GM12878 (cell line): ENCODE measurements around the gene INPP4B. TPM values are rescaled to one million over a fixed set of nuclear protein-coding genes. Genes with fewer than 3 reads are reported as not detected.

ENCODE experiments used
- ATAC-seq: fragments of 200-7000 bp; cut with Tn5 transposase; 3 replicates; pipeline ENCODE4 v1.9.1; 2020; ENCODE audit warnings: mild to moderate bottlenecking, moderate library complexity
- BruUV-seq: library from RNA; stranded (reverse); fragments of 400-500 nt; replicated peaks from 2 replicates; lab custom pipeline; 2021; lab: Mats Ljungman, UMichigan
- CTCF ChIA-PET: fragments of 300-600 bp; sonication (Branson Sonifier 250); formaldehyde crosslinking; extraction: SDS; loops from one replicate; lab custom pipeline; 2021; ENCODE audit warnings: inconsistent platforms; lab: Yijun Ruan, JAX
- POLR2A ChIA-PET: fragments of 350-600 bp; formaldehyde crosslinking; extraction: SDS; loops from one replicate; lab custom pipeline; 2021; ENCODE audit warnings: inconsistent platforms; lab: Charles Lee
- RAD21 ChIA-PET: fragments of 300-600 bp; sonication (Branson Sonifier 250); formaldehyde crosslinking; loops from one replicate; lab custom pipeline; 2023; ENCODE audit warnings: antibody characterized with exemption; ENCODE audit not compliant: unreplicated experiment; lab: Charles Lee
- SMC1A ChIA-PET: fragments of 300-600 bp; sonication (Branson Sonifier 250); formaldehyde crosslinking; loops from one replicate; lab custom pipeline; 2023; ENCODE audit not compliant: unreplicated experiment, uncharacterized antibody; lab: Charles Lee
- DNase-seq: peaks from one replicate; pipeline ENCODE4 v3.0.0-alpha.2; 2011; ENCODE audit warnings: low read depth, low spot score
- FAIRE-seq: peaks from 3 replicates; lab custom pipeline; 2011; peaks lifted over from hg19 to GRCh38; lab: Jason Lieb, UNC
- H2AFZ ChIP-seq: 2 replicates; pipeline ENCODE4 v1.6.0; 2011; ENCODE audit warnings: low read depth, low read length, control low read depth; ENCODE audit not compliant: control insufficient read depth
- H3K27ac ChIP-seq: 2 replicates; pipeline ENCODE4 v1.5.1; 2011; ENCODE audit warnings: control low read depth; ENCODE audit not compliant: control insufficient read depth, insufficient read depth
- H3K27me3 ChIP-seq, 2 experiments: replicated peaks in 1 of 2; 2 replicates each; pipeline versions ENCODE4 v1.6.0 to v1.6.1; 2011; ENCODE audit warnings: low read length in 1 of 2; ENCODE audit not compliant: control insufficient read depth in 2 of 2, insufficient read depth in 2 of 2
- H3K36me3 ChIP-seq, 2 experiments: 2 replicates each; pipeline ENCODE4 v1.5.1; 2011; ENCODE audit warnings: low read length in 1 of 2; ENCODE audit not compliant: control insufficient read depth in 2 of 2, insufficient read depth in 2 of 2
- H3K4me1 ChIP-seq: 2 replicates; pipeline ENCODE4 v1.6.1; 2011; ENCODE audit warnings: mild to moderate bottlenecking, low read length, moderate library complexity, mixed read lengths; ENCODE audit not compliant: control insufficient read depth, insufficient read depth
- H3K4me2 ChIP-seq: 2 replicates; pipeline ENCODE4 v1.6.0; 2011; ENCODE audit warnings: control low read depth; ENCODE audit not compliant: control insufficient read depth, insufficient read depth
- H3K4me3 ChIP-seq: fragments of 200-600 bp; sonication (generic); 2 replicates; pipeline ENCODE4 v1.5.1; 2016
- H3K79me2 ChIP-seq: 2 replicates; pipeline ENCODE4 v1.6.0; 2011; ENCODE audit warnings: low read length; ENCODE audit not compliant: control insufficient read depth, insufficient read depth
- H3K9ac ChIP-seq: 2 replicates; pipeline ENCODE4 v1.8.0; 2011; ENCODE audit warnings: low read length, control low read depth, mixed read lengths; ENCODE audit not compliant: control insufficient read depth, insufficient read depth
- H3K9me3 ChIP-seq: replicated peaks from 3 replicates; pipeline ENCODE4 v1.5.1; 2011; ENCODE audit warnings: mild to moderate bottlenecking, low read length; ENCODE audit not compliant: control insufficient read depth, insufficient read depth
- H4K20me1 ChIP-seq: 2 replicates; pipeline ENCODE4 v1.6.0; 2011; ENCODE audit not compliant: control insufficient read depth, insufficient read depth
- BMI1 ChIP-seq: fragments of 450-650 bp; IDR thresholded peaks from 2 replicates; pipeline ENCODE4 v1.6.1; 2016; ENCODE audit warnings: mild to moderate bottlenecking, moderate library complexity, borderline replicate concordance
- CEBPB ChIP-seq, 2 experiments: fragments of 150-350 bp in 1 of 2; IDR thresholded peaks; 2 replicates each; pipeline ENCODE4 v1.6.1; 2012 to 2014; ENCODE audit warnings: low read depth in 2 of 2, low read length in 2 of 2, borderline replicate concordance in 1 of 2, inconsistent platforms in 1 of 2
- CHD1 ChIP-seq: IDR thresholded peaks from 2 replicates; pipeline ENCODE4 v1.6.1; 2012; ENCODE audit warnings: low read depth, low read length, improper control_type of control experiment
- MXI1 ChIP-seq: fragments of 150-350 bp; IDR thresholded peaks from 2 replicates; pipeline ENCODE4 v1.6.1; 2011; ENCODE audit warnings: low read depth, mild to moderate bottlenecking, inconsistent platforms, low read length, improper control_type of control experiment
- NFIC ChIP-seq: IDR thresholded peaks from 2 replicates; pipeline ENCODE4 v1.6.1; 2012; ENCODE audit warnings: low read depth, mild to moderate bottlenecking, inconsistent platforms, low read length, moderate library complexity
- NFYA ChIP-seq: IDR thresholded peaks from 2 replicates; pipeline ENCODE4 v1.6.1; 2011; ENCODE audit warnings: low read depth, mild to moderate bottlenecking, low read length, improper control_type of control experiment, borderline replicate concordance
- RBBP5 ChIP-seq: fragments of 200-600 bp; sonication (generic); conservative IDR thresholded peaks from 2 replicates; pipeline ENCODE4 v1.6.1; 2016
- REST ChIP-seq: IDR thresholded peaks from 2 replicates; pipeline ENCODE4 v1.6.1; 2012; ENCODE audit warnings: mild to moderate bottlenecking, low read depth, low read length
- SKIL ChIP-seq: fragments of 450-650 bp; IDR thresholded peaks from 2 replicates; pipeline ENCODE4 v1.6.1; 2017; ENCODE audit warnings: mild to moderate bottlenecking, low read depth, inconsistent platforms; ENCODE audit not compliant: poor library complexity, severe bottlenecking
- SMC3 ChIP-seq: IDR thresholded peaks from 2 replicates; pipeline ENCODE4 v1.6.1; 2011; ENCODE audit warnings: low read length, improper control_type of control experiment, borderline replicate concordance
- WRNIP1 ChIP-seq: IDR thresholded peaks from 2 replicates; pipeline ENCODE4 v1.6.1; 2011; ENCODE audit warnings: low read depth, low read length, improper control_type of control experiment, borderline replicate concordance
- ZBED1 ChIP-seq: IDR thresholded peaks from 2 replicates; pipeline ENCODE4 v1.6.1; 2016; ENCODE audit warnings: borderline replicate concordance
- ZNF687 ChIP-seq: fragments of 450-650 bp; IDR thresholded peaks from 2 replicates; pipeline ENCODE4 v1.6.1; 2017; ENCODE audit warnings: mild to moderate bottlenecking, moderate library complexity
- ZZZ3 ChIP-seq: IDR thresholded peaks from 2 replicates; pipeline ENCODE4 v1.6.1; 2011; ENCODE audit warnings: low read depth; ENCODE audit not compliant: control insufficient read depth, insufficient read length
- WGBS: methylation state at CpG from one replicate; pipeline ENCODE4 v1.1.6; 2016; ENCODE audit warnings: low lambda C conversion rate; ENCODE audit not compliant: insufficient replicate concordance, insufficient coverage; ENCODE audit errors: missing lambda C conversion rate; 5-methylcytosine and 5-hydroxymethylcytosine counted together
- in situ Hi-C: fragments of 300-500 bp; cut with MboI; formaldehyde crosslinking; loops from 9 replicates; pipeline ENCODE4 v1.14.3; 2018; ENCODE audit warnings: mixed read lengths
- intact Hi-C: fragments of 100-400 bp; cut with micrococcal nuclease; formaldehyde crosslinking; loops from one replicate; pipeline ENCODE4 v1.14.2; 2022; ENCODE audit not compliant: unreplicated experiment
- polyA plus RNA-seq, 11 experiments: library from polyadenylated mRNA; depleted of rRNA in 4 of 11; unstranded in 6 of 11; stranded (reverse) in 5 of 11; fragments of >200 nt; fragmentation: Nextera tagmentation in 4 of 11; fragmentation: Illumina TruSeq in 1 of 11; extraction: Ambion mirVana in 4 of 11; extraction: Trizol in 1 of 11; gene quantifications; 1 replicate in 1 of 11; 2 replicates in 10 of 11; pipeline versions ENCODE4 v1.2.1 to v1.2.3, GENCODE V29; 2011 to 2016; ENCODE audit warnings: inconsistent platforms in 2 of 11, missing spikeins in 2 of 11, low read depth in 1 of 11
- total RNA-seq, 4 experiments: library from RNA; depleted of rRNA in 3 of 4; stranded (reverse); fragments of >200 nt in 3 of 4; fragmentation: Illumina TruSeq in 1 of 4; extraction: Trizol in 1 of 4; gene quantifications; 2 replicates each; pipeline versions ENCODE4 v1.2.1 to v1.2.3, GENCODE V29; 2013 to 2021

Gene INPP4B
- total and polyA plus RNA-seq, 10 of the 15 experiments (the other 5 are each of a cell fraction or from before 2014, with no cell fraction given): 0.53 to 11.2 (median 0.95) TPM

GRCh38 chr4:142373610-142374009 is 472.5 kb downstream of the INPP4B start:
- 21% methylated on average over 2 of the region's 2 CpGs for WGBS
- ChIA-PET CTCF (interaction anchor here (0.6 to 4.2 kb wide), 10 partner anchors 9 to 328 kb away, joined by 3 to 24 read pairs (median 4); no protein-coding TSS in a partner anchor), POLR2A (interaction anchor here (1.3 to 2.8 kb wide), 2 partner anchors 10 to 15 kb away, joined by 4 to 12 read pairs; no protein-coding TSS in a partner anchor), SMC1A (interaction anchor here (0.7 to 5.8 kb wide), 18 partner anchors 8 to 200 kb away, joined by 3 to 66 read pairs (median 8); no protein-coding TSS in a partner anchor), RAD21 (interaction anchor here (0.7 to 4.9 kb wide), 7 partner anchors 10 to 193 kb away, joined by 3 to 60 read pairs (median 8); no protein-coding TSS in a partner anchor)
- no peak for FAIRE-seq
- no peak overlapping the region for H2AFZ ChIP-seq
- DNase-seq: no peak
- TF ChIP-seq SKIL (no peak), BMI1 (no peak), WRNIP1 (no peak), REST (no peak), ZBED1 (no peak), NFIC (no peak), NFYA (no peak), ZNF687 (no peak), CEBPB (IDR thresholded peaks at IDR 0.05; ENCODE audit: borderline replicate concordance in 1 of 2, low read depth in 2 of 2, low read length in 2 of 2) (no peak), MXI1 (no peak), CHD1 (no peak), ZZZ3 (no peak), SMC3 (no peak), RBBP5 (no peak)
- no peaks in the 10 kb centered on the region for H3K36me3 ChIP-seq
- H3K9me3 ChIP-seq: no peaks in the 10 kb centered on the region
- H3K4me3 ChIP-seq: no peak overlapping the region
- H3K27ac ChIP-seq: no peak overlapping the region
- H3K27me3 ChIP-seq: no peaks in the 10 kb centered on the region
- intact Hi-C loops (no loop called here), in situ Hi-C loops (no loop called here)
- no peak overlapping the region for H3K4me2 ChIP-seq
- no peaks in the 10 kb centered on the region for H3K4me1 ChIP-seq
- no peaks in the 10 kb centered on the region for H3K79me2 ChIP-seq
- no peak overlapping the region for H3K9ac ChIP-seq
- no peaks in the 10 kb centered on the region for H4K20me1 ChIP-seq
- ATAC-seq: no peak
- BruUV-seq: no TSS peak
